ENCODE measurements around the gene CALCOCO1.
A peak's percentile ranks its signal among the peaks of the same experiment; 100 is the strongest.

GRCh38 chr12:53727310-53728041 is at the start of gene CALCOCO1:
- peak in 1 of 4 experiments; percentile 19 for TF ChIP-seq CTCF (IDR thresholded peaks at IDR 0.05)
- TF ChIP-seq POLR2AphosphoS5 (IDR thresholded peaks at IDR 0.05), result peak; percentile 99

Data from prostate gland (tissue), 2 donors.